HG03025 (cell line): ENCODE measurements around the gene C14orf119.
A peak's percentile ranks its signal among the peaks of the same experiment; 100 is the strongest.

Experiments
- ATAC-seq: cut with Tn5 transposase; IDR thresholded peaks from one replicate; pipeline ENCODE4 v1.9.1; 2021; ENCODE audit warnings: mild to moderate bottlenecking, moderate library complexity; ENCODE audit not compliant: unreplicated experiment, low FRiP score

Gene C14orf119

DNA sequence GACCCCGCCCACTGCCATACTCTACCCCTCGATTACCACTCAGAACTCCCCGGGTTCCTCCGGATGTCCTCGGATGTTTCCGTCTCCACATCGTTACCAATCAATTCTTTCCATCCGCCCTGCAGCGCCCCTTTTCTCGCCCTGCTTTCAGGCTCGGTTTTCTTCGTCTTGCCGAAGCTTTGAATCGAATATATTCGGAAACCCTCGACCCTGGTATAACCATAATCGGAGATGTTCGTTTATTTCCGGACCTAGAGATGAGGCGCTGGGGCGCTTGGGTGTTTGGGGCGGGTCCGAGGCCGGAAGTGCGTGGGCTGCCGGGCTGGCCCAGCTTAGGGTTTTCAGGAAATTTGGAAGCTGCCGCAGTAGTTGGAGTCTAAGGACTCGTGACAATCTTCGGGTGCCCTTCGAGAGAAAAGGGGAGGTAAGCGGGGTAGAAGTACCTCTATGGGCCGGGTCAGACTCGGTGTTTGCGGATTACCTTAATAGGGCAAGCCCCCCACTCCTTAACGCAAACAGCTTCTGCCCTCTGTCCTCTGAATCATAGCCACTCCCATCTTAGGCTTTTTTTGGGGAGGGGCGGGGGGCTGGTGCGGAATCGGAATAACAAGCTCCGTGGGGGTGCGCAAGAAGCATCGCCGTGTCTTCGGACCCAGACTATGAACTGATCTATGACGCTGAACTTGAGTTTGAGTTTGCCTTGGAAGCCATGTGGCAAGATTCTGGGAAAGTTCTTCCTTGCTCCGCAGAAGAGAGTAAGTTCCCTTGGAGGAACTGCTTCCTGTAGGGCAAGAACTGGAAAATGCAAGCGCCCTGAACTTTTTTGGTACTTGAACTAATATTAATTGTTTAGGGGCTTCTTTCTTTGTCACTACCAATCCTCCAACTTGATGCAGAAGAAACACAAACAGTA, at the start of gene C14orf119:
C14orf119 (plus strand) TSS at position 310 of the 913 bp plus-strand sequence. CDS start 2,154 bp downstream, outside the sequence.
- peak; percentile 81 for ATAC-seq

GRCh38 chr14:23047034-23047634, 48.2 kb upstream of the C14orf119 start:
- ATAC-seq, result no peak

GRCh38 chr14:23047751-23048693, 47.3 kb upstream of the C14orf119 start:
- no peak for ATAC-seq

- ATAC-seq, result no peak
These were observed 46.3 kb upstream of the C14orf119 start for GRCh38 chr14:23049011-23049410.

DNA sequence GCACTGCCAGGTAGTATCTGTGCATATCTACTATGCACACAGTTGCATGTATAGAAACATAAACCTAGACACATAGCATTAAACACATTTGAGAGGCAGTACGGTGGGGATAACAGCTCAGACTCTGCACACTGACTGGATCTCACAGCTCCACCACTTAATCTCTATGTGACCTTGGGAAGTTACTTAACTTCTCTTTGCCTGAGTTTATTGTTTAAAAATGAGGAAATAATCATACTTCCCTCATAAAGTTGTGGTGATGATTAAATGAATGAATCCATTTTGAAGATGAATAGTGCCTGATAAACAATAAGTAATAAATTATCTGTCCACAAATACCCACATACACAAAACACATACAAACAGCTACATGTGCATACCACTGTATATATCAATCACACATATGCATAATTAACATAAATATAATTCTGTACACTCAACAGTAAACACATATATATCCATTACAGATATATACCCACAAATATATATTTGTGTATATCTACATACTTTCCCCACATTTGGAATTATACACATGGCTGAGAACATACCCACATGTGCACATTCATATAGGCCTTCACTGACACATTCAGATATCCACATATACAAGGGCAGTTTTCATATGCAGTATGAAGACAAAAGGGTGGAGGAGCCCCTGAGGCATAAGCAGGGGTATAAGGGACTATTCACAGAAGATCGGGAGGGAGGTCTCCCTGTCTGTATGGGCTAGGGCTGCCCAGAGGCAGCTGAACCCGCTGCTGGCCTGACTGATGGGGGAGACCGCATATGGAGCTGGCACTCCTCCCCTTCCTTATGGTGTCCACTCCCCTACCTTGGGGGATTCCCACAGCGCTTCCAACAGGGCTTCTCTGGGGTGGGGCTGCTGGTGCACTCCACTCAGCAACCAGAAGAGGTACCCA, 43.9 kb upstream of the C14orf119 start:
- ATAC-seq, result no peak

GRCh38 chr14:23052182-23052623, 43.1 kb upstream of the C14orf119 start:
- ATAC-seq, result no peak

DNA sequence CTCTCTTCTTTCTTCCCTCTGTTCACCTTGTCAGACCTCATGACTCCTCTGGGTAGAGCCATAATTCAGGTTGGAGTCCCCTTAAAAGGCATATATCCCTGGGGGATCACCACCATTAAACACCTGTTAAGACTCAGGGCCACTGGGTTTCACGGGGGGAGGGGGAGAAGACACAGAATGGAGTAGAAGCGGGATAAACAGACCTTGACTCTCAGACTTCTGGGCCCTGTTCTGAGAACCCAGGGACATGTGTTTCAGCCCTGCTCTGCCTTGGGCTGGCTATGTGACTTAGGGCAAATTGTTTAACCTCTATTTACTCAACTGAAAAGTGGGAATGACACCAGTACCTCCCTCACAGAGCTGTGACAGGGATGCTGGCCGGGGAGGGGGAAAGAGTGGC, 42.6 kb upstream of the C14orf119 start:
- ATAC-seq, result no peak

DNA sequence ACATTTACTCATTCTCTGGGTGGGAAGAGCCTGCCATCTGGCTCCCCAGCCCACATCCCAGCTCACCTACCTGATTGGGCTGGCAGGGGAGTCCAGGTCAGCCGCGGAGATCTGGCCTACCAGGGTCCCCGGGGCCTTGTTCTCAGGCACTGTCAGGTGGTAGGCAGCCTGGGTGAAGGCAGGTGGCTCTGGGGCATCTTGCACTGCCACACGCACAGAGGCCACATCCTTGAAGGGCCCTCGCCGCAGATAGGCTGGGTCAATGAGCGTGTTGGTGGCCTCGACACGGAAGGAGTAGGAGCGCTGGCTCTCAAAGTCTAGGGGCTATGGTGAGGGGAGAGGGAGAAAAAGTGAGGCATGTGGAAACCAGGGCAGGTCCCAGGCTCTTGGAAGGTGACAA, 41.9 kb upstream of the C14orf119 start:
- no peak for ATAC-seq

GRCh38 chr14:23054000-23054811, 41.1 kb upstream of the C14orf119 start:
- no peak for ATAC-seq

DNA sequence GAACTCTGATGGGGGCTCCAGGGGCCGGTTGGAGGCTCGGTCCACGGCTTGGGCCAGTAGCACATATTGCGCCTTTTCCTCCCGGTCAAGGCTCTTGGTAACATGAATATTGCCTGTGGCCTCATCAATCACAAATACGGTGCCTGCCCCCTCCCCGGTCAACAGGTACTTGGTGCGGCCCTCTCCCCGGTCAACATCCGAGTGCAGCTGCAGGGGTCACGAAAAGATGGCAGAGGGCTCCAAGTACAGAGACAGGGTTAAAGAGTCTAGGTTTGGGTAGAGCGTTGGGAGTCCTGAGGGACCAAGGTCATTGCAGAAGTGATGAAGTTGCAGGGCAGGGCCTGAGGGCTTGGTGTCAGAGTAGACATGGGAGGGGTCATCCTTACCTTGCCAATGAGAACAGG, 40.2 kb upstream of the C14orf119 start:
- no peak for ATAC-seq

DNA sequence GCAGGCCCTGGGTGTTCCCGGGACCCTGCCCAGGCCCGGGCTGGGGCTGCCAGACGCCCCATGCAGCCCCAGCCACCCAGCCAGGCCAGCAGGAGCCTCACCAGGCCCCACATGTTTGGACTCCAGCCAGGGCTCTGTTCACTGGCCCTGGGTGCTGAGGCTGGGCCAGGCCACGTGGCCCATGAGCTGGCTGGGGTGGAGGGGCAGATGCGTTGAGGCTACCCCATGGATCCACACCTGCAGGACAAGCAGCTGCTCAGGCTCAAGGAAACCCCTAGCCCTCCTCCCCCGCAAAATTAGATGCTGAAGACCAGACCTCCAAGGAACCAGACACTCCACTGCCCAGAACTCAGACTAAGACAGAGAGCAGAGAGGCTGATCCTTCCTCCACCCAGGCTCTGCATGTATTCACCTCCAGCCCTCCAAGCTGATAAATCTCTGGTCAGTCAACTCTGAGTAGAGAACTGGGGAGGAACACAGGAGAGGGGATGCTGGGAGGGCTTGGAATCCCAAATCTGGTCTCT, 39.6 kb upstream of the C14orf119 start:
- no peak for ATAC-seq

GRCh38 chr14:23056145-23056955, 39.0 kb upstream of the C14orf119 start:
- ATAC-seq, result no peak

DNA sequence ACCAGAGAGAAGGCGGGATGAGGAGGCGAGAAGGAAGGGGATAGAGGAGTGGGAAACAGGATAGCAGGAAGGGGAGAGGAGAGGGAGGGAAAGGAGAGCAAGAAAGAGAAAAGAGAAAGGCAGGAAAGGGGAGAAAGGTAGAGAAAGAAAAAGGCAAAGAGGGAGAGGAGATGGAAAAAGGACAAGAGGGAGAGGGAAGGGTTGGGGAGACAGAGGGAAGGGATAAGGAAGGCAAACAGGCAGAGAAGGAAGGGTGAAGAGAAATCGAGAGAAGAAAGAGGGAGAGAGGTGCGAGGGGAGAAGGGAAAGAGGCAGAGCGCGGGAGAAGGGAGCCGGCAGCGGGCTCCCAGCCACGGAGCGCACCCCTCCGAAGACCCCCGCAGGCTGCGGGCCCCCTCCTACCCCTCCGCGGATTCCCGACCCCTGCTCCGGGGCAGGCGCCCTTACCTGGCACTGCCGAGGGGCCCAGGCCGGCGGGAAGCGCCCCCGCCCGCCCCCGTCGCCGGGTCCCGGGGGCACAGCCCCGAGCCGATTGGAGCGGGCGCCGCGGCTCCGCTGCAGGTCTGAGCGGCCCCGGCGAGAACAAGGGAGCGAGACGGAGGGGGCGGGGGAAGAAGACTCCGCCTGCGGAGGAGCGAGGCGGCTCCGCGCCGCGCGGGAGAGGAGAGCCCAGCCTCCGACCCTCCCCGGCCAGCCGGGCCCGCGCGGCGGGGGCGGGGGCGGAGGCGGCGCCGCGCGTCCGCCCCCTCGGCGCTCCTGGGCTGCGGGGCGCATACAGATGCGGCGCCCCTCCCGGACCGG, 38.1 kb upstream of the C14orf119 start, which contains the start of gene CDH24:
CDH24 (minus strand) TSS at position 565 of the 801 bp plus-strand sequence. CDS start 1,787 bp downstream, outside the sequence.
- ATAC-seq, result no peak

- ATAC-seq, result peak; percentile 60
These were observed 37.3 kb upstream of the C14orf119 start for GRCh38 chr14:23057757-23058653.

DNA sequence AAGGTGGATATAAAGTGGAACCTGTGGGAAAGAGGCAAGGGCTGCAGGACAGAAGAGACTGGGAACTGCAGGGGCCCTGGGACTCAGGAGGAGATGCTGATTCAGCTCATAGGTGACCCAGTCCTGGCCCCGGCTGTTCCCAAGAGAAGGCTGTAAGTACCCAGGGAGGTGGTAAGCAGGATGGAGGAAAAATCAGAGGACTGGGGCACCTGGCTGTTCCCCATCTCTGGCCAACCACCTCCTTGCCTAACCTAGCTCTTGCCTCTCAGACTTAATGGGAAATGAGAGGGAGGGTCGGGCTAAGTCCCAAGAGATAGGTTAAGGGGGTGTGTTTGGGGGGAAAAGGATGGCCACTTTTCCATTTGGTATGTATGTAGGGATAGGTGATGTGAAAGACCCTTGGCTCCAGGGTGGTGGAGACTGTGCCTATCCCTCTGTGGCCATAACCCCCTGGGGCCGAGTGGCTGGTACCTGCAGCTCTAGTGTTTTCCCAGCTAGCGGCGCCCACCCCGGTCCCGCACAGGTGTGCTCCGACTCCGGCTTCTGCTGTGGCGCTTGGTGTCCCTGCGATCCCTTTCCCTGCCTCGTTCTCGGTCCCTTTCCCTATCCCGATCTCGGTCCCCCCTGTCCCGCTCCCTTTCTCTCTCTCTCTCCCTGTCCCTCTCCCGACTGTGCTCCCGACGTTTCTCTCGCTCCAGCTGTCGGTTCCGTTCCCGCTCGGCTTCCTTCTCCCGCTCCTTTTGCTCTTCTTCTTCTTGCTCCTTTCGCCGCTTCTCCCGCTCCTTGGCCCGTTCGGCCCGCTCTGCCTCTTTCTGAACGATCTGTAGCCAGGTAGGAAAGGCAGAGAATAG, 36.4 kb upstream of the C14orf119 start:
- no peak for ATAC-seq
